ENCODE data around the gene RALGAPA1.

- TF ChIP-seq CTCF (IDR thresholded peaks at IDR 0.05) (no peak), POLR2A (IDR thresholded peaks at IDR 0.05) (no peak), POLR2AphosphoS5 (IDR thresholded peaks at IDR 0.05) (no peak)
Measured at GRCh38 chr14:35682802-35683201, 126.3 kb downstream of the RALGAPA1 start.

All from prostate gland (tissue), 2 donors.